H1 (cell line): ENCODE results near the gene GLRX. TPM values are rescaled to one million over a fixed set of nuclear protein-coding genes. Genes with fewer than 3 reads are reported as not detected.

Experiments used
- ASH2L ChIP-seq: fragments of 200-600, 300-600 bp; sonication (generic); IDR thresholded peaks from one replicate; pipeline ENCODE4 v1.7.1; 2017; ENCODE audit warnings: low read length
- ATF2 ChIP-seq: IDR thresholded peaks from 2 replicates; pipeline ENCODE4 v1.6.1; 2012; ENCODE audit warnings: low read length, inconsistent platforms
- EP300 ChIP-seq, 2 experiments: IDR thresholded peaks; 1 replicate in 1 of 2; 2 replicates in 1 of 2; pipeline ENCODE4 v1.6.1; 2011 to 2012; ENCODE audit warnings: low read depth in 2 of 2, low read length in 2 of 2, mild to moderate bottlenecking in 2 of 2, borderline replicate concordance in 1 of 2, inconsistent platforms in 1 of 2, moderate library complexity in 1 of 2
- EZH2 ChIP-seq: fragments of 200-600 bp; sonication (generic); IDR thresholded peaks from 2 replicates; pipeline ENCODE4 v1.7.1; 2012; ENCODE audit warnings: low read depth, mild to moderate bottlenecking, moderate library complexity, low read length, inconsistent platforms; ENCODE audit not compliant: severe bottlenecking
- TAF1 ChIP-seq: IDR thresholded peaks from 2 replicates; pipeline ENCODE4 v1.6.1; 2011; ENCODE audit warnings: mild to moderate bottlenecking, low read depth, low read length
- YY1 ChIP-seq: IDR thresholded peaks from 2 replicates; pipeline ENCODE4 v1.6.1; 2011; ENCODE audit warnings: low read depth, mild to moderate bottlenecking, low read length
- polyA plus RNA-seq, 7 experiments: library from polyadenylated mRNA; depleted of rRNA in 3 of 7; stranded (reverse) in 5 of 7; unstranded in 2 of 7; fragments of >200 nt in 5 of 7; fragments of 200-250 nt in 2 of 7; gene quantifications; 1 replicate in 5 of 7; 2 replicates in 1 of 7; 4 replicates in 1 of 7; pipeline versions ENCODE4 v1.2.1 to v1.2.3, GENCODE V29; 2011 to 2013; ENCODE audit warnings: missing spikeins in 2 of 7, mixed read lengths in 2 of 7
- total RNA-seq: library from RNA; stranded (reverse); fragmentation: NEBNext Ultra II Directional; extraction: Animal tissue kit (Norgen Biotek cat#: 25700); gene quantifications from 2 replicates; pipeline ENCODE4 v1.2.1, GENCODE V29; 2021

The GLRX gene
- total and polyA plus RNA-seq, 2 of the 8 experiments (the other 6 are each of a cell fraction or from before 2014, with no cell fraction given): 22.9 to 31.2 TPM

- TF ChIP-seq EP300 (IDR thresholded peaks at IDR 0.05; ENCODE audit: borderline replicate concordance in 1 of 2, low read depth in 2 of 2, low read length in 2 of 2): no peak
- no peak for TF ChIP-seq TAF1
- no peak for TF ChIP-seq ASH2L
- TF ChIP-seq EZH2: no peak
- no peak for TF ChIP-seq YY1
- no peak for TF ChIP-seq ATF2
Observed at GRCh38 chr5:95871146-95871806, 48.8 kb upstream of the GLRX start (continued).
